K562 (cell line): ENCODE results near the gene FAM111B. TPM values are rescaled to one million over a fixed set of nuclear protein-coding genes. Genes with fewer than 3 reads are reported as not detected.

Source experiments
- DLX4 ChIP-seq: fragments of 250-450 bp; sonication (Bioruptor Pico); IDR thresholded peaks from 2 replicates; pipeline ENCODE4 v1.6.1; 2021; ENCODE audit warnings: mild to moderate bottlenecking
- ESRRA ChIP-seq: fragments of 450-650 bp; IDR thresholded peaks from 2 replicates; pipeline ENCODE4 v1.6.1; 2014; ENCODE audit warnings: low read depth, mild to moderate bottlenecking, moderate library complexity, borderline replicate concordance
- LARP7 ChIP-seq: fragments of 450-650 bp; IDR thresholded peaks from 2 replicates; pipeline ENCODE4 v1.6.1; 2016
- NBN ChIP-seq: fragments of 450-650 bp; IDR thresholded peaks from 2 replicates; pipeline ENCODE4 v1.6.1; 2016; ENCODE audit warnings: low read depth, mild to moderate bottlenecking
- PURB ChIP-seq: sonication (generic); formaldehyde crosslinking; IDR thresholded peaks from 2 replicates; pipeline ENCODE4 v1.9.0; 2021; ENCODE audit warnings: low read depth, mild to moderate bottlenecking, missing genetic modification reagents
- RREB1 ChIP-seq: fragments of 250-450 bp; sonication (Bioruptor Pico); IDR thresholded peaks from 2 replicates; pipeline ENCODE4 v1.4.0; 2020
- SRSF3 ChIP-seq: fragments of 200-400 bp; formaldehyde crosslinking; IDR thresholded peaks from 2 replicates; pipeline ENCODE4 v1.6.1; 2016; ENCODE audit warnings: mild to moderate bottlenecking, low read length, moderate library complexity; ENCODE audit not compliant: insufficient read depth
- XRCC4 ChIP-seq: IDR thresholded peaks from one replicate; pipeline ENCODE4 v1.6.1; 2011; ENCODE audit not compliant: insufficient read depth, insufficient read length; ENCODE audit errors: extremely low read depth
- ZNF507 ChIP-seq: conservative IDR thresholded peaks from 2 replicates; pipeline ENCODE4 v1.6.1; 2017; ENCODE audit warnings: missing genetic modification characterization, missing compliant biosample characterization
- polyA plus RNA-seq, 8 experiments: library from polyadenylated mRNA; depleted of rRNA in 4 of 8; stranded (reverse) in 5 of 8; unstranded in 3 of 8; fragments of >200 nt; fragmentation: Nextera tagmentation in 2 of 8; fragmentation: Illumina TruSeq in 1 of 8; extraction: Ambion mirVana in 2 of 8; extraction: Trizol in 1 of 8; gene quantifications; 2 replicates each; pipeline versions ENCODE4 v1.2.1 to v1.2.3, GENCODE V29; 2011 to 2014; ENCODE audit warnings: inconsistent platforms in 1 of 8, missing spikeins in 1 of 8
- total RNA-seq, 7 experiments: library from RNA; depleted of rRNA in 6 of 7; stranded (reverse); fragments of >200 nt in 6 of 7; fragmentation: Illumina TruSeq in 2 of 7; extraction: Trizol in 2 of 7; gene quantifications; 2 replicates each; pipeline versions ENCODE4 v1.2.1 to v1.2.3, GENCODE V29; 2011 to 2021; ENCODE audit warnings: low replicate concordance in 1 of 7
- TF ChIP-seq, protein P1 (sequence below): sonication (generic); formaldehyde crosslinking; IDR thresholded peaks from 2 replicates; pipeline ENCODE4 v1.8.1; 2023; ENCODE audit warnings: mild to moderate bottlenecking, missing genetic modification reagents

The FAM111B gene
- total and polyA plus RNA-seq, 9 of the 15 experiments (the other 6 are each of a cell fraction or from before 2014, with no cell fraction given): 0.01 to 0.33 (median 0.06) TPM; not detected in 5

GRCh38 chr11:59078435-59078834 lies 28.6 kb upstream of the FAM111B start (continued):
- TF ChIP-seq DLX4 (CRISPR knock-in tag) (no peak), RREB1 (CRISPR knock-in tag) (no peak), XRCC4 (no peak), NBN (no peak), ZNF507 (no peak), PURB (CRISPR knock-in tag) (no peak), LARP7 (no peak), ESRRA (no peak), SRSF3 (no peak)
- TF ChIP-seq, protein P1, sequence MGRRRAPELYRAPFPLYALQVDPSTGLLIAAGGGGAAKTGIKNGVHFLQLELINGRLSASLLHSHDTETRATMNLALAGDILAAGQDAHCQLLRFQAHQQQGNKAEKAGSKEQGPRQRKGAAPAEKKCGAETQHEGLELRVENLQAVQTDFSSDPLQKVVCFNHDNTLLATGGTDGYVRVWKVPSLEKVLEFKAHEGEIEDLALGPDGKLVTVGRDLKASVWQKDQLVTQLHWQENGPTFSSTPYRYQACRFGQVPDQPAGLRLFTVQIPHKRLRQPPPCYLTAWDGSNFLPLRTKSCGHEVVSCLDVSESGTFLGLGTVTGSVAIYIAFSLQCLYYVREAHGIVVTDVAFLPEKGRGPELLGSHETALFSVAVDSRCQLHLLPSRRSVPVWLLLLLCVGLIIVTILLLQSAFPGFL: no peak
